ENCODE results near the gene CEND1. TPM values are rescaled to one million over a fixed set of nuclear protein-coding genes. Genes with fewer than 3 reads are reported as not detected.

CEND1 gene
- polyA plus RNA-seq, 1 experiment = 0.55 TPM

DNA sequence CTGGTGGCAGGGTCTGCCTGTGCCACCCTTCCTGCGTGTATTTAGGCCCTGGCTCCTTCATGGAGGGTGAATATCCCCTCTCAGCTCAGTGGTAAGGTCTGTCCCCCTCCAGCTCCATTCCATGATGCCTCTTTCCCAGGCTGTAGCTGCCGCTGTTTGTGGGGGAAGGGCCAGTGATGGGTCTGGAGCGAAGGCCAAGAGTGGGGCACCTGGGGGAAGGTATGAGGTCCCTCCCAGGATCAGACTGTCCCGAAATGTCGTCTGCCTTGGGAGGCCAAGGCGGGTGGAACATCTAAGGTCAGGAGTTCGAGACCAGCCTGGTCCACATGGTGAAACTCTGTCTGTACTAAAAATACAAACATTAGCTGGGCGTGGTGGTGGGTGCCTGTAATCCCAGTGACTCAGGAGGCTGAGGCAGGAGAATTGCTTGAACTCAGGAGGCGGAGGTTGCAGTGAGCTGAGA, 44.0 kb upstream of the CEND1 start:
- H3K4me3 ChIP-seq (ENCODE audit: low read depth, low read length) = peak overlapping the region; percentile 77

DNA sequence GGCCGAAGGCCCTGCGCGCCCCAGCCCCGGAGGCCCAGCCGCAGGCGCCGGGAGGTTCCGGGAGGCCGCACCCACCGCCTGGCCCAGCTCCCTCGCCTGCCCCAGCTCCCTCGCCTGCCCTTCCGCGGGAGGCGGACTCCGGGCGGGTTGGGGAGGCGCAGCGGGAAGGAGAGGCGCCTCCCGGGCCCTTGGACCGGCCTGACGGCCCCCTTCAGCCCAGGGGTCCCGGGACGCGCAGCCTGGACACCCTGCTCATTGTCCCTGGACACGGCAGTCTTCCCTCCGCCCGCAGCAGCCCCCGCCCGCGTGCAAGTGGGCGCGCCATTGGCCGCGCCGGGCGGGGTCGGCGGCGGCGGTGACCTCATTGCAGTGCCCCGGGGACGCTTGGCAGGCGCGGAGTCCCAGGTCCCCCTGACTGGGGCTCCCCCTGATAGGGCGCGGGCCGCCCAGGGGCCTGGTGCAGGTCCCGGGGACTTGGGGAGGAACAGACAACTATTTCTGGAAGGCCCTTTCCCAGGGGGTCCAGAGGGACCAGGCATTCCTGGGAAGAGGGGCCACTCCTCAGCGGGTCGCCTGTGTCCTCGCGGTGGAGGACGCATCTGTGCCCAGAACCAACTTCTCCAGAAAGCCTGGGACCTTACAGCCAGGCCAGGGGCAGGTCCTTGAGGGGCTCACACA, 43.4 kb upstream of the CEND1 start:
- no peak for DNase-seq (ENCODE audit: low read depth, low spot score)
- ChIA-PET POLR2A (interaction anchor here (0.7 to 4.9 kb wide), 3 partner anchors 10 to 24 kb away, joined by 4 to 66 read pairs (median 22); partner anchors contain the start of genes PNPLA2, POLR2L, RPLP2 and TSPAN4), CTCF (no interaction called here)
- H3K9me3 ChIP-seq (ENCODE audit: control insufficient read depth, insufficient read depth, low read length) = no peaks in the 10 kb centered on the region; the same call in 1 of the 2 replicates
- H3K4me3 ChIP-seq (ENCODE audit: low read depth, low read length) = peak overlapping the region; percentile 77
- TF ChIP-seq, protein P1, sequence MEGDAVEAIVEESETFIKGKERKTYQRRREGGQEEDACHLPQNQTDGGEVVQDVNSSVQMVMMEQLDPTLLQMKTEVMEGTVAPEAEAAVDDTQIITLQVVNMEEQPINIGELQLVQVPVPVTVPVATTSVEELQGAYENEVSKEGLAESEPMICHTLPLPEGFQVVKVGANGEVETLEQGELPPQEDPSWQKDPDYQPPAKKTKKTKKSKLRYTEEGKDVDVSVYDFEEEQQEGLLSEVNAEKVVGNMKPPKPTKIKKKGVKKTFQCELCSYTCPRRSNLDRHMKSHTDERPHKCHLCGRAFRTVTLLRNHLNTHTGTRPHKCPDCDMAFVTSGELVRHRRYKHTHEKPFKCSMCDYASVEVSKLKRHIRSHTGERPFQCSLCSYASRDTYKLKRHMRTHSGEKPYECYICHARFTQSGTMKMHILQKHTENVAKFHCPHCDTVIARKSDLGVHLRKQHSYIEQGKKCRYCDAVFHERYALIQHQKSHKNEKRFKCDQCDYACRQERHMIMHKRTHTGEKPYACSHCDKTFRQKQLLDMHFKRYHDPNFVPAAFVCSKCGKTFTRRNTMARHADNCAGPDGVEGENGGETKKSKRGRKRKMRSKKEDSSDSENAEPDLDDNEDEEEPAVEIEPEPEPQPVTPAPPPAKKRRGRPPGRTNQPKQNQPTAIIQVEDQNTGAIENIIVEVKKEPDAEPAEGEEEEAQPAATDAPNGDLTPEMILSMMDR (IDR thresholded peaks at IDR 0.05; ENCODE audit: low read depth, low read length) = no peak
- H3K27me3 ChIP-seq (ENCODE audit: control insufficient read depth, insufficient read depth, low read length) = no peaks in the 10 kb centered on the region
- H3K27ac ChIP-seq (ENCODE audit: low read depth, low read length) = peak overlapping the region; percentile 57

More for the DNA sequence above, 44.0 kb upstream of the CEND1 start:
- ChIA-PET POLR2A (interaction anchor here (3.1 to 4.9 kb wide), 2 partner anchors 10 to 14 kb away, joined by 22 to 66 read pairs; partner anchors contain the start of genes PNPLA2, POLR2L and TSPAN4), CTCF (no interaction called here)
- Histone ChIP-seq H3K9me3 (ENCODE audit: control insufficient read depth, insufficient read depth, low read length) (no peaks in the 10 kb centered on the region; the same call in 1 of the 2 replicates), H3K27ac (ENCODE audit: low read depth, low read length) (peak overlapping the region; percentile 77), H3K27me3 (ENCODE audit: control insufficient read depth, insufficient read depth, low read length) (no peaks in the 10 kb centered on the region)
- TF ChIP-seq, protein P1 (IDR thresholded peaks at IDR 0.05; ENCODE audit: low read depth, low read length) = no peak
- no peak for DNase-seq (ENCODE audit: low read depth, low spot score)

DNA sequence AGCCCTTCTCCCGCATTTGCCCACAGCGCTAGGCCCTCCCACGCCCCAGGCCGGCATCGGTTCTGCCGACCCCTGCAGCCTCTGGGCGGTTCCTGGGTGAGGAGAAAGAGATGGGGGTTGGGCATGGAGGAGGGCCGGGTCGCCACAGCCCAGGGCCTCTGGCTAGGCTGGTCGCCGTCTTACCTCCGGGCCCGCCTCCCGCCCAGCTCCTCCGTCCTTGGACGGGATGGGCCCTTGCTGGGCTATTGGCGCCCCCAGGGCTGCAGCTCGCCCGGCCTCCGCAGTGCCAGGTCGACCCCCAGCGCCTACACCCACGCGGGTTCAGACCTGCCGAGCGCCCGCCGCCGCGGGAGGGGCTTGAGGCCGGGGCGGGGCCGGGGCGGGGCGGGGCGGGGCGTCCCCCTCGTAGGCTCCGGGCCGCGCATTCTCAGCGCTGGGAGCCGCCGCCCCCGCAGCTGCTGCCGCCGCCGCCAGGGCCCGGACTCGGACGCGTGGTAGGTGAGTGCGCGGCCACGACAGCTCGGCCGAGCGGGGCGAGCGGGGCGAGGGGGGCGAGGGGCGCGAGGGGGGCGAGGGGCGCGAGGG, 42.7 kb upstream of the CEND1 start, which contains the start of gene CD151:
TSS of gene CD151 (plus strand) at position 424 of the 585 bp plus-strand sequence. CDS start 3,118 bp downstream, outside the sequence.
- H3K4me3 ChIP-seq (ENCODE audit: low read depth, low read length) = peak within 1 kb of the TSS; percentile 77
- CTCF ChIA-PET = no interaction called here
- no peak for DNase-seq (ENCODE audit: low read depth, low spot score)
- no peaks in the 10 kb centered on the region; the same call in 1 of the 2 replicates for H3K9me3 ChIP-seq (ENCODE audit: control insufficient read depth, insufficient read depth, low read length)
- TF ChIP-seq, protein P1 (IDR thresholded peaks at IDR 0.05; ENCODE audit: low read depth, low read length) = no peak
- peak within 1 kb of the TSS; percentile 57 for H3K27ac ChIP-seq (ENCODE audit: low read depth, low read length)
- POLR2A ChIA-PET = interaction anchor here (0.7 to 4.9 kb wide), 3 partner anchors 11 to 23 kb away, joined by 4 to 66 read pairs (median 22); partner anchors contain the start of genes PNPLA2, POLR2L, RPLP2 and TSPAN4
- no peaks in the 10 kb centered on the region for H3K27me3 ChIP-seq (ENCODE audit: control insufficient read depth, insufficient read depth, low read length)

DNA sequence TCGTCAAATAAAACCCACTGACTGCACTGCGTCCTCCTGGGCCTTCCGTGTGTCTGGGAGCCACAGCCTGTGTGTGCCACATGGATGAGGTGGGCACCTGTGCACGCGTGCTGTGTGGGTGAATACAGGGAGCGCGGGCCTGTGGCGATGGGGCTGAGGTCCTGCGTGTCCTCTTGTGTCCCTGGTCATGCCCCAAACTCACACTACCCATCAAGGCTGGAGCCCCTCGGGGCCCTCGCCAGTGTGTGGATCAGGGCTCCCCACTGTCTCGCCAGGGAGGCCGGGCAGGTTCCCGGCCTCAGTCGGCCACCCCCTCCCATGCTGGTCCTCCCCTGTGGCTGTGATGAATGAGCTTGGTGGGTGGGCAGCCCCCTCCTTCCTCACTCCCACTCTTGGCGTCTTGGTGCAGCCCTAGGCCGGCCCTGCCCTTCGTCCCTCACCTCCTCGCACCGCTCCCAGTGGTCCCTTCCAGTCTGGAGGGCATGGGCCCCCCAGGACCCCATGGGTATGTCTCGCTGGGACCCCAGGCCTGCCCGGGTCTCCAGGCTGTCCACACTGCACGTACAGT, 42.2 kb upstream of the CEND1 start:
- Histone ChIP-seq H3K27me3 (ENCODE audit: control insufficient read depth, insufficient read depth, low read length) (no peaks in the 10 kb centered on the region), H3K9me3 (ENCODE audit: control insufficient read depth, insufficient read depth, low read length) (no peaks in the 10 kb centered on the region; the same call in 1 of the 2 replicates), H3K4me3 (ENCODE audit: low read depth, low read length) (peak overlapping the region; percentile 63), H3K27ac (ENCODE audit: low read depth, low read length) (no peak overlapping the region)
- ChIA-PET POLR2A (interaction anchor here (1.2 to 4.9 kb wide), 4 partner anchors 12 to 14 kb away, joined by 4 to 66 read pairs (median 25); partner anchors contain the start of genes PNPLA2, POLR2L and TSPAN4), CTCF (no interaction called here)
- TF ChIP-seq, protein P1 (IDR thresholded peaks at IDR 0.05; ENCODE audit: low read depth, low read length) = no peak
- no peak for DNase-seq (ENCODE audit: low read depth, low spot score)

Data from AG04450 (cell line).